ENCODE data around the gene DLG2.

The DLG2 gene

GRCh38 chr11:84297570-84297969 is 1329.6 kb downstream of the DLG2 start:
- no peak for DNase-seq

- no peak for DNase-seq
Measured at GRCh38 chr11:84295815-84296214, 1331.3 kb downstream of the DLG2 start.

- DNase-seq = no peak
Measured at GRCh38 chr11:84292955-84293354, 1334.2 kb downstream of the DLG2 start.

- no peak for DNase-seq
Measured at GRCh38 chr11:84292006-84292405, 1335.1 kb downstream of the DLG2 start.

- DNase-seq = no peak
Measured at GRCh38 chr11:84290647-84291046, 1336.5 kb downstream of the DLG2 start.

- no peak for DNase-seq
Measured at GRCh38 chr11:84289381-84289906, 1337.7 kb downstream of the DLG2 start.

GRCh38 chr11:84273541-84273940 is 1353.6 kb downstream of the DLG2 start:
- DNase-seq = no peak

- no peak for DNase-seq
Measured at GRCh38 chr11:84270466-84270865, 1356.7 kb downstream of the DLG2 start.

- no peak for DNase-seq
Measured at GRCh38 chr11:84264066-84264465, 1363.1 kb downstream of the DLG2 start.

GRCh38 chr11:84261707-84262106 is 1365.4 kb downstream of the DLG2 start:
- DNase-seq = no peak

- no peak for DNase-seq
Measured at GRCh38 chr11:84260862-84261261, 1366.3 kb downstream of the DLG2 start.

GRCh38 chr11:84256618-84257017 is 1370.5 kb downstream of the DLG2 start:
- no peak for DNase-seq

- DNase-seq = no peak
Measured at GRCh38 chr11:84255483-84255882, 1371.7 kb downstream of the DLG2 start.

GRCh38 chr11:84250834-84251613 is 1376.1 kb downstream of the DLG2 start:
- no peak for DNase-seq

- no peak for DNase-seq
Measured at GRCh38 chr11:84249344-84250135, 1377.6 kb downstream of the DLG2 start.

GRCh38 chr11:84247926-84248325 is 1379.2 kb downstream of the DLG2 start:
- no peak for DNase-seq

GRCh38 chr11:84247129-84247528 is 1380.0 kb downstream of the DLG2 start:
- DNase-seq = no peak

GRCh38 chr11:84243629-84244263 is 1383.4 kb downstream of the DLG2 start:
- no peak for DNase-seq

- no peak for DNase-seq
Measured at GRCh38 chr11:84241343-84242131, 1385.6 kb downstream of the DLG2 start.

GRCh38 chr11:84240847-84241246 is 1386.3 kb downstream of the DLG2 start:
- DNase-seq = no peak

GRCh38 chr11:84236436-84236835 is 1390.7 kb downstream of the DLG2 start:
- DNase-seq = no peak

GRCh38 chr11:84234462-84235202 is 1392.5 kb downstream of the DLG2 start:
- no peak for DNase-seq

All from effector CD4-positive, alpha-beta T cell (primary cell).